WTC11 (cell line): ENCODE results near the gene GPR143. TPM values are rescaled to one million over a fixed set of nuclear protein-coding genes. Genes with fewer than 3 reads are reported as not detected.
"Not testable (repeated sequence)": the region's sequence is repeated elsewhere in the genome, so short reads cannot be mapped to it uniquely, and the experiment has no call there.

Experiments
- ATAC-seq: fragments of 200-7000 bp; cut with Tn5 transposase; 2 replicates; pipeline ENCODE4 v1.10.0; 2021; ENCODE audit warnings: mild to moderate bottlenecking, moderate library complexity
- CTCF ChIA-PET: fragments of 300-600 bp; sonication (Branson Sonifier 250); formaldehyde crosslinking; loops from one replicate; lab custom pipeline; 2021; ENCODE audit warnings: antibody characterized with exemption; lab: Charles Lee
- POLR2A ChIA-PET: fragments of 350-600 bp; sonication (Branson Sonifier 250); formaldehyde crosslinking; loops from one replicate; lab custom pipeline; 2021; ENCODE audit warnings: antibody characterized with exemption; lab: Charles Lee
- DNase-seq: peaks from one replicate; pipeline ENCODE4 v3.0.0; 2021; ENCODE audit warnings: low spot score
- H3K27ac Mint-ChIP-seq: 2 replicates; pipeline ENCODE4 v1.8.0; 2021; ENCODE audit warnings: mixed read lengths
- H3K27me3 Mint-ChIP-seq: 2 replicates; pipeline ENCODE4 v1.8.0; 2021; ENCODE audit warnings: low read depth, mild to moderate bottlenecking, moderate library complexity, mixed read lengths
- H3K36me3 Mint-ChIP-seq: 2 replicates; pipeline ENCODE4 v1.8.0; 2021; ENCODE audit warnings: mixed read lengths
- H3K4me1 Mint-ChIP-seq: 2 replicates; pipeline ENCODE4 v1.8.0; 2022; ENCODE audit warnings: mixed read lengths
- H3K4me3 Mint-ChIP-seq: 2 replicates; pipeline ENCODE4 v1.8.0; 2021; ENCODE audit warnings: mild to moderate bottlenecking, moderate library complexity, mixed read lengths
- H3K9me3 Mint-ChIP-seq: 2 replicates; pipeline ENCODE4 v1.8.0; 2021; ENCODE audit warnings: mixed read lengths
- ATF1 ChIP-seq: sonication (generic); formaldehyde crosslinking; IDR thresholded peaks from 2 replicates; pipeline ENCODE4 v1.8.1; 2023; ENCODE audit warnings: mild to moderate bottlenecking, moderate library complexity, missing genetic modification reagents
- ATF3 ChIP-seq: sonication (generic); formaldehyde crosslinking; conservative IDR thresholded peaks from 2 replicates; pipeline ENCODE4 v1.8.1; 2022; ENCODE audit warnings: mild to moderate bottlenecking, missing genetic modification reagents
- ESRRA ChIP-seq: sonication (generic); formaldehyde crosslinking; IDR thresholded peaks from 2 replicates; pipeline ENCODE4 v1.8.1; 2022; ENCODE audit warnings: mild to moderate bottlenecking, missing genetic modification reagents, borderline replicate concordance
- ETV6 ChIP-seq: sonication (generic); formaldehyde crosslinking; IDR thresholded peaks from 2 replicates; pipeline ENCODE4 v1.8.1; 2022; ENCODE audit warnings: mild to moderate bottlenecking, missing genetic modification reagents
- GABPB1 ChIP-seq: sonication (generic); formaldehyde crosslinking; IDR thresholded peaks from 2 replicates; pipeline ENCODE4 v1.8.1; 2023; ENCODE audit warnings: mild to moderate bottlenecking, missing genetic modification reagents
- KAT7 ChIP-seq: sonication (generic); formaldehyde crosslinking; IDR thresholded peaks from 2 replicates; pipeline ENCODE4 v1.8.1; 2023; ENCODE audit warnings: missing genetic modification reagents, mild to moderate bottlenecking, borderline replicate concordance
- MLX ChIP-seq: sonication (generic); formaldehyde crosslinking; IDR thresholded peaks from 2 replicates; pipeline ENCODE4 v1.8.1; 2023; ENCODE audit warnings: mild to moderate bottlenecking, missing genetic modification reagents, moderate library complexity
- NFE2L1 ChIP-seq: sonication (generic); formaldehyde crosslinking; IDR thresholded peaks from 2 replicates; pipeline ENCODE4 v1.8.1; 2023; ENCODE audit warnings: missing genetic modification reagents
- NFYB ChIP-seq: sonication (generic); formaldehyde crosslinking; conservative IDR thresholded peaks from 2 replicates; pipeline ENCODE4 v1.8.0; 2022; ENCODE audit warnings: low read depth, missing genetic modification reagents
- OVOL2 ChIP-seq: fragments of 250-450 bp; sonication (Bioruptor Pico); IDR thresholded peaks from 2 replicates; pipeline ENCODE4 v1.9.0; 2021; ENCODE audit warnings: mild to moderate bottlenecking, borderline replicate concordance
- RORB ChIP-seq: fragments of 250-450 bp; sonication (Bioruptor Pico); IDR thresholded peaks from 2 replicates; pipeline ENCODE4 v1.9.0; 2021; ENCODE audit warnings: mild to moderate bottlenecking
- TEAD4 ChIP-seq: sonication (generic); formaldehyde crosslinking; IDR thresholded peaks from 2 replicates; pipeline ENCODE4 v1.8.0; 2022; ENCODE audit warnings: mild to moderate bottlenecking, missing genetic modification reagents
- USF1 ChIP-seq: sonication (generic); formaldehyde crosslinking; IDR thresholded peaks from 2 replicates; pipeline ENCODE4 v1.8.0; 2022; ENCODE audit warnings: mild to moderate bottlenecking, missing genetic modification reagents
- ZNF121 ChIP-seq: sonication (generic); formaldehyde crosslinking; IDR thresholded peaks from 2 replicates; pipeline ENCODE4 v1.8.0; 2023; ENCODE audit warnings: missing genetic modification reagents
- ZNF219 ChIP-seq: sonication (generic); formaldehyde crosslinking; IDR thresholded peaks from 2 replicates; pipeline ENCODE4 v1.8.0; 2023; ENCODE audit warnings: missing genetic modification reagents, mild to moderate bottlenecking, borderline replicate concordance
- ZNF423 ChIP-seq: fragments of 250-450 bp; sonication (Bioruptor Pico); IDR thresholded peaks from 2 replicates; pipeline ENCODE4 v2.1.2; 2022; ENCODE audit warnings: mild to moderate bottlenecking, moderate library complexity
- total RNA-seq: library from RNA; stranded (reverse); gene quantifications from 3 replicates; pipeline ENCODE4 v1.2.3, GENCODE V29; 2021
- TF ChIP-seq, protein P1 (sequence below): fragments of 250-450 bp; sonication (Bioruptor Pico); IDR thresholded peaks from 2 replicates; pipeline ENCODE4 v2.1.2; 2022; ENCODE audit warnings: mild to moderate bottlenecking, moderate library complexity
- TF ChIP-seq, protein P2 (sequence below): fragments of 250-450 bp; sonication (Bioruptor Pico); IDR thresholded peaks from 2 replicates; pipeline ENCODE4 v1.9.0; 2021; ENCODE audit warnings: mild to moderate bottlenecking
- TF ChIP-seq, protein P3 (sequence below): fragments of 200-600 bp; IDR thresholded peaks from 2 replicates; pipeline ENCODE4 v1.8.0; 2022; ENCODE audit warnings: antibody characterized with exemption
- TF ChIP-seq, protein P4 (sequence below): sonication (generic); formaldehyde crosslinking; IDR thresholded peaks from 2 replicates; pipeline ENCODE4 v1.8.0; 2022; ENCODE audit warnings: mild to moderate bottlenecking, missing genetic modification reagents

The GPR143 gene
- total RNA-seq, 1 experiment from 2014 or later = 18.3 TPM

GRCh38 chrX:9772943-9773342 is 7.3 kb upstream of the GPR143 start (continued):
- TF ChIP-seq ZNF219 (CRISPR knock-in tag) = no peak
- TF ChIP-seq, protein P1, sequence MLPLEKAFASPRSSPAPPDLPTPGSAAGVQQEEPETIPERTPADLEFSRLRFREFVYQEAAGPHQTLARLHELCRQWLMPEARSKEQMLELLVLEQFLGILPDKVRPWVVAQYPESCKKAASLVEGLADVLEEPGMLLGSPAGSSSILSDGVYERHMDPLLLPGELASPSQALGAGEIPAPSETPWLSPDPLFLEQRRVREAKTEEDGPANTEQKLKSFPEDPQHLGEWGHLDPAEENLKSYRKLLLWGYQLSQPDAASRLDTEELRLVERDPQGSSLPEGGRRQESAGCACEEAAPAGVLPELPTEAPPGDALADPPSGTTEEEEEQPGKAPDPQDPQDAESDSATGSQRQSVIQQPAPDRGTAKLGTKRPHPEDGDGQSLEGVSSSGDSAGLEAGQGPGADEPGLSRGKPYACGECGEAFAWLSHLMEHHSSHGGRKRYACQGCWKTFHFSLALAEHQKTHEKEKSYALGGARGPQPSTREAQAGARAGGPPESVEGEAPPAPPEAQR (CRISPR knock-in tag) = no peak

DNA sequence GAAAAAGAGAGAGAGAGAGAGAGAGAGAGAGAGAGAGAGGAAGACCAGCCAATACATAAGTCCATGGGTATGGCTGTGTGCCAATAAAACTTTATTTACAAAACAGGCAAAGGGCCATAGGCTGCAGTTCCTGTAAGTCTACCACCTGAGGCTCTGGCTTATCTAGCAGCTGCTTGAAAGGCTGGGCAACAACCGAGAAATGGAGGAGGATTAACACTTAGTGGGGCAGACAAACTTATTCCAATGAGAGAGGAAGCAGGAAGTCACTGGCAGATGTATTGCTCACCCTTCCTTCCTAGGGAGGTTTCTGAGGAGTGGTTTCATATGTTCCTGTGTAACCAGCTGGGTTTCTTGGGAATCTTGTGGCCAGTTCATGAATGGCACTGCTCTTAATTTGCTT is 4.7 kb upstream of the GPR143 start:
- Mint-ChIP-seq H3K9me3 (no peaks in the 10 kb centered on the region), H3K4me3 (no peak overlapping the region), H3K36me3 (no peaks in the 10 kb centered on the region), H3K27me3 (no peaks in the 10 kb centered on the region), H3K4me1 (peaks cover 3% of the 10 kb centered on the region), H3K27ac (no peak overlapping the region)
- DNase-seq = no peak
- POLR2A ChIA-PET = no interaction called here
- no peak for ATAC-seq
- TF ChIP-seq USF1 (CRISPR knock-in tag) (no peak), ETV6 (CRISPR knock-in tag) (no peak), ZNF423 (no peak), ZNF121 (CRISPR knock-in tag) (no peak), NFYB (CRISPR knock-in tag) (no peak), TEAD4 (CRISPR knock-in tag) (no peak), OVOL2 (CRISPR knock-in tag) (no peak), ATF3 (CRISPR knock-in tag) (no peak), MLX (CRISPR knock-in tag) (no peak), GABPB1 (CRISPR knock-in tag) (no peak), NFE2L1 (no peak), ATF1 (CRISPR knock-in tag) (no peak), ESRRA (CRISPR knock-in tag) (no peak), KAT7 (CRISPR knock-in tag) (no peak), RORB (CRISPR knock-in tag) (no peak)
- TF ChIP-seq, protein P2, sequence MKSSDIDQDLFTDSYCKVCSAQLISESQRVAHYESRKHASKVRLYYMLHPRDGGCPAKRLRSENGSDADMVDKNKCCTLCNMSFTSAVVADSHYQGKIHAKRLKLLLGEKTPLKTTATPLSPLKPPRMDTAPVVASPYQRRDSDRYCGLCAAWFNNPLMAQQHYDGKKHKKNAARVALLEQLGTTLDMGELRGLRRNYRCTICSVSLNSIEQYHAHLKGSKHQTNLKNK (CRISPR knock-in tag) = no peak
- TF ChIP-seq, protein P3, sequence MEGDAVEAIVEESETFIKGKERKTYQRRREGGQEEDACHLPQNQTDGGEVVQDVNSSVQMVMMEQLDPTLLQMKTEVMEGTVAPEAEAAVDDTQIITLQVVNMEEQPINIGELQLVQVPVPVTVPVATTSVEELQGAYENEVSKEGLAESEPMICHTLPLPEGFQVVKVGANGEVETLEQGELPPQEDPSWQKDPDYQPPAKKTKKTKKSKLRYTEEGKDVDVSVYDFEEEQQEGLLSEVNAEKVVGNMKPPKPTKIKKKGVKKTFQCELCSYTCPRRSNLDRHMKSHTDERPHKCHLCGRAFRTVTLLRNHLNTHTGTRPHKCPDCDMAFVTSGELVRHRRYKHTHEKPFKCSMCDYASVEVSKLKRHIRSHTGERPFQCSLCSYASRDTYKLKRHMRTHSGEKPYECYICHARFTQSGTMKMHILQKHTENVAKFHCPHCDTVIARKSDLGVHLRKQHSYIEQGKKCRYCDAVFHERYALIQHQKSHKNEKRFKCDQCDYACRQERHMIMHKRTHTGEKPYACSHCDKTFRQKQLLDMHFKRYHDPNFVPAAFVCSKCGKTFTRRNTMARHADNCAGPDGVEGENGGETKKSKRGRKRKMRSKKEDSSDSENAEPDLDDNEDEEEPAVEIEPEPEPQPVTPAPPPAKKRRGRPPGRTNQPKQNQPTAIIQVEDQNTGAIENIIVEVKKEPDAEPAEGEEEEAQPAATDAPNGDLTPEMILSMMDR = no peak
- TF ChIP-seq, protein P4, sequence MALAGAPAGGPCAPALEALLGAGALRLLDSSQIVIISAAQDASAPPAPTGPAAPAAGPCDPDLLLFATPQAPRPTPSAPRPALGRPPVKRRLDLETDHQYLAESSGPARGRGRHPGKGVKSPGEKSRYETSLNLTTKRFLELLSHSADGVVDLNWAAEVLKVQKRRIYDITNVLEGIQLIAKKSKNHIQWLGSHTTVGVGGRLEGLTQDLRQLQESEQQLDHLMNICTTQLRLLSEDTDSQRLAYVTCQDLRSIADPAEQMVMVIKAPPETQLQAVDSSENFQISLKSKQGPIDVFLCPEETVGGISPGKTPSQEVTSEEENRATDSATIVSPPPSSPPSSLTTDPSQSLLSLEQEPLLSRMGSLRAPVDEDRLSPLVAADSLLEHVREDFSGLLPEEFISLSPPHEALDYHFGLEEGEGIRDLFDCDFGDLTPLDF (CRISPR knock-in tag) = no peak
- CTCF ChIA-PET = interaction anchor here (0.7 kb wide), 1 partner anchor 10 kb away, joined by 3 read pairs; no protein-coding TSS in a partner anchor

DNA sequence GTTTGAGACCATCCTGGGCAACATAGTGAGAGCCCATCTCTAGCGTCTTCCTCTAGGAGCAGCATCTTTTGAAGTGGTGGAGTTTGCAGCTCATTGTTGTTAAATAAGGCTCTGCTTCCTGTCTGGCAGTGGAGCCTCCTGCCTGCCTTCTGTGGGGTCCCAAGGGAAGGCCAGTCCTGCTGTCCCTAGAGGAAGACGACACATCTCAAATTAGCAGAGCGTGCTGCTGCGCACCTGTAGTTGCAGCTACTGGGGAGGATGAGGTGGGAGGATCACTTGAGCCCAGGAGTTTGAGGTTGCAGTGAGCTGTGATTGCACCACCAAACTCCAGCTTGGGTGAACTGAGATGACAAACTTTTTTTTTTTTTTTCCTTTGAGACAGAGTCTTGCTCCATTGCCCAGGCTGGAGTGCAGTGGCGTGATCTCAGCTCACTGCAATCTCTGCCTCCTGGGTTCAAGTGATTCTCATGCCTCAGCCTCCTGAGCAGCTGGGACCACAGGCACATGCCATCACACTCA is 2.7 kb upstream of the GPR143 start:
- H3K36me3 Mint-ChIP-seq, H3K4me1 Mint-ChIP-seq, H3K27ac Mint-ChIP-seq, POLR2A ChIA-PET, DNase-seq, ATAC-seq, H3K9me3 Mint-ChIP-seq, H3K4me3 Mint-ChIP-seq, H3K27me3 Mint-ChIP-seq: not testable (repeated sequence)
- CTCF ChIA-PET = interaction anchor here (1.2 kb wide), 1 partner anchor 16 kb away, joined by 3 read pairs; no protein-coding TSS in a partner anchor
